Effector memory CD8-positive, alpha-beta T cell (primary cell): ENCODE measurements around the gene ASB7.

Source experiments
- ATAC-seq: fragments of 150-1000 bp; cut with Tn5 transposase; replicated peaks from 2 replicates; pipeline ENCODE4 v1.10.0; 2021; ENCODE audit warnings: mild to moderate bottlenecking, moderate library complexity
- DNase-seq, 3 experiments: peaks; one replicate each; pipeline ENCODE4 v3.0.0; 2021
- H3K27ac Mint-ChIP-seq, 2 donors: one replicate each; pipeline ENCODE4 v1.8.0; 2022; ENCODE audit warnings: mild to moderate bottlenecking in 2 of 2, mixed read lengths in 2 of 2, moderate library complexity in 2 of 2
- H3K27me3 Mint-ChIP-seq, 2 donors: one replicate each; pipeline ENCODE4 v1.8.0; 2022; ENCODE audit warnings: mixed read lengths in 2 of 2
- H3K36me3 Mint-ChIP-seq: one replicate; pipeline ENCODE4 v1.8.0; 2022; ENCODE audit warnings: mild to moderate bottlenecking, moderate library complexity, mixed read lengths; ENCODE audit not compliant: insufficient read depth
- H3K4me1 Mint-ChIP-seq, 2 donors: one replicate each; pipeline ENCODE4 v1.8.0; 2022; ENCODE audit warnings: low read depth in 2 of 2, mixed read lengths in 2 of 2
- H3K4me3 Mint-ChIP-seq, 2 donors: one replicate each; pipeline ENCODE4 v1.8.0; 2022; ENCODE audit warnings: mild to moderate bottlenecking in 2 of 2, mixed read lengths in 2 of 2, moderate library complexity in 2 of 2
- H3K9me3 Mint-ChIP-seq, 2 donors: one replicate each; pipeline ENCODE4 v1.8.0; 2022; ENCODE audit warnings: mixed read lengths in 2 of 2
- total RNA-seq, 9 experiments: gene quantifications; one replicate each; lab custom pipeline; 2026; lab: John Stamatoyannopoulos, UW

The ASB7 gene, protein sequence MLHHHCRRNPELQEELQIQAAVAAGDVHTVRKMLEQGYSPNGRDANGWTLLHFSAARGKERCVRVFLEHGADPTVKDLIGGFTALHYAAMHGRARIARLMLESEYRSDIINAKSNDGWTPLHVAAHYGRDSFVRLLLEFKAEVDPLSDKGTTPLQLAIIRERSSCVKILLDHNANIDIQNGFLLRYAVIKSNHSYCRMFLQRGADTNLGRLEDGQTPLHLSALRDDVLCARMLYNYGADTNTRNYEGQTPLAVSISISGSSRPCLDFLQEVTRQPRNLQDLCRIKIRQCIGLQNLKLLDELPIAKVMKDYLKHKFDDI
- 21.9 to 50.6 (median 36.2) reads per million in 9 experiments for total RNA-seq

DNA sequence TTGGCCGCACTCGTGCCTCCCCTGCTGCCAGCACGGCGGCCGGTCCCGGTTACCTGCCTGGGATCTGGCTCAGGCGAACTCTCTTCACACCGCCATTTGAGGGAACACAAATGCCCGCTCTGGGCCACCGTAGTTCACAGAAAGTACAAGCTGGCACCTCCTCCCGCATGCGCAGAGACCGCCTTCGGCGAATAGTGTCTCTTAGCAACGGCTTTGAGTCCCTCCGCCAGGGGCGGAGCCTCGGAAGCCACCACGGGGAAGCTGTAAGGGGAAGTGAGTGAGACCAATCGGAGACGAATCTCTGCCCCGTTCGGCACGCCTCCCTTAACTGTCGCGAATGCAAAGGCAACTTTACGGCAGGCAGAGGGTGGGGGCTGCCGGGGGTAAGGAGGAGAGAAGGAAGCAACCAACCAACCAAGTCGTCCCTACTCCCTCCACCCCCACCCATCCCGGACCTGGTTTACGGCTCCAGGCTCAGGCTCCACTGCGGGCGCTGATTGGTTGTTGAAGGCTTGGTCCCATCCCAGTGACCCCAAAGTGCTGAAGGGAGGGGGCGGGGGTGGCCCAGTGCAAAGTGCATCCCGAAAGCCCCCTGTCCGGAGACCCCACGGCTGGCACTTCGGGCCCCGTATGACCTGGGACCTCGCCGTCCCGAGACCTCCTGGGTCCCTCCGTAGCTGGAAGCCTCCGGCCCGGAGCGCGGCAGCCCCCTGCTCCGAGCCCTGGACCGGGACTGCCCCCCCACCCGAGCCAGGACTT, at the start of gene ASB7, which contains the start of gene LINS1:
Gene ASB7 (plus strand): TSS at position 526 of the 759 bp plus-strand sequence. CDS start 9,628 bp downstream, outside the sequence.
Gene LINS1 (minus strand): TSS at position 121 of the 759 bp plus-strand sequence. CDS start 21,342 bp downstream, outside the sequence.
- peaks cover 25 to 47% of the 10 kb centered on the region in 2 donors for H3K4me1 Mint-ChIP-seq

DNA sequence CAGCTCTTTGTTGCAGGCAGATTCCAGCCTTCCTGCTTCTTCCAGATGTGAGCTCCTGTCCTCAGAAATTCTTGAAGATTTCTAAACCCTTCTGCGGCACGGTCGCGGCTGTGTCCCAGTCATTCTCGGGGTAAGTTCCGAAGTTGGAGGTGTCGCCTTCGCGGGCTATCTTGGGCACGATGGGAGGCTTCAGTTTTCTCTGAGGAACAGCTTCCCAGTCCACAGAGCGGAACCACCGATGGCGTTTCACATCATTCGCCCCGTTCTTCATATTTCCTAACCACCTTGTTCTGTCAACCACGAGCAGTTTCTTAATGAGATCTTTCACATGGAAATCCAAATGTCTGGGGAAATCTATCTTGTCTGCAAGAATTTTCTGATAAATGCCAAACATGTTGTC, 48.9 kb upstream of the ASB7 start:
- H3K36me3 Mint-ChIP-seq = no peaks in the 10 kb centered on the region
- ATAC-seq = no peak

More for the DNA sequence above, at the start of gene ASB7, which contains the start of gene LINS1:
- H3K4me3 Mint-ChIP-seq = no peak within 1 kb of the TSS
- no peaks in the 10 kb centered on the region for H3K27me3 Mint-ChIP-seq
- no peak within 1 kb of the TSS for H3K27ac Mint-ChIP-seq
- peaks cover 13% of the 10 kb centered on the region for H3K36me3 Mint-ChIP-seq
- H3K9me3 Mint-ChIP-seq = no peaks in the 10 kb centered on the region
- DNase-seq (peak; percentile 99), ATAC-seq (peak; percentile 85)

DNA sequence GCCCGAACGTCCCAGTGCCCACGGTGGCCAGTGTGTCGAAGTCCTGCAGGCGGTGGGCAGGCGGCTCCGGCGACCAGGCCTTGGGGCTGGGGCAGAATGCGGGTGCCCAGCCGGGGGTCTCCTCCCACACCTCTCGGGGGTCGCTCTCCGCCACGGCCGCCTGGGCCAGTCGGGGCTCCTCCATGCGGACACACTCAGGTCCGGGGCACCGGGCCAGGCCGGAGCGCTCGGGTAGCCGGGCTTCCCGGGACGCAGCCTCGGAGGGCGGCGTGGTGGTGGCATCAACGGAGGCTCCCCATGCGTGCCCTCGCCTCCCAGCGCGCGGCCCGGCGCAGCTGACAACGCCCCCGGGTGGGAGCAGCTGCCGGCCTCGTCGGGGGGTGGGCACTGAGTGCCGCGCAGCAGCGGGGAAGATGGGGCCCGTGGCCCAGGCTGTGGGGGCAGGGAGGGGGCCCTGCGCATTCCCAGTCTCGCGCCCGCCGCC, 43.6 kb upstream of the ASB7 start:
- no peaks in the 10 kb centered on the region for H3K4me1 Mint-ChIP-seq
- H3K27ac Mint-ChIP-seq = no peak overlapping the region
- no peaks in the 10 kb centered on the region for H3K9me3 Mint-ChIP-seq
- H3K27me3 Mint-ChIP-seq = no peaks in the 10 kb centered on the region
- no peaks in the 10 kb centered on the region for H3K36me3 Mint-ChIP-seq
- H3K4me3 Mint-ChIP-seq = no peak overlapping the region
- no peak for DNase-seq
- ATAC-seq = no peak

More for the DNA sequence above, 48.9 kb upstream of the ASB7 start:
- Mint-ChIP-seq H3K9me3 (no peaks in the 10 kb centered on the region), H3K27ac (no peak overlapping the region), H3K27me3 (no peaks in the 10 kb centered on the region), H3K4me1 (no peaks in the 10 kb centered on the region), H3K4me3 (no peak overlapping the region)
- no peak for DNase-seq

DNA sequence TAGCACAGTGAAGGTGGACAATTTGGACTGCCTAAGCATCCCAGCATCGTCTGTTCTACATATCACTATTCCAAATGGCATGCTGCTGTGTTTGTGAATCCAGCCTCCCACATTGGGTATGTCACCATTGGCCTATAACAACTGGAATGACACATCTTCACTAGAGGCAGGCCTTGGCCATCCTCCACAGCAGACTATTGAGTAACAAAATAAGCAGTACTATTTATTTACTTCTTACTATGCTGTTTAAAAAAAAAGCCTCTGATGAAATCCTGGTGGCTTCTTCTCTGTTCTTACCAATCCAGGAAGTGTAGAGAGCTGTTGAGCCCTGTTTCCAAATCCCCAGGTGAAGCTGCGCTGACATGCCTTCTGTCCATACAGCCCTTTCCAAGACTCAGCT, 43.1 kb upstream of the ASB7 start:
- no peaks in the 10 kb centered on the region for H3K9me3 Mint-ChIP-seq
- ATAC-seq (no peak), DNase-seq (no peak)
- H3K27me3 Mint-ChIP-seq = no peaks in the 10 kb centered on the region
- H3K27ac Mint-ChIP-seq = peak overlapping the region in 1 of 2 donors; percentile 19
- H3K36me3 Mint-ChIP-seq = no peaks in the 10 kb centered on the region
- H3K4me3 Mint-ChIP-seq = no peak overlapping the region
- no peaks in the 10 kb centered on the region for H3K4me1 Mint-ChIP-seq

DNA sequence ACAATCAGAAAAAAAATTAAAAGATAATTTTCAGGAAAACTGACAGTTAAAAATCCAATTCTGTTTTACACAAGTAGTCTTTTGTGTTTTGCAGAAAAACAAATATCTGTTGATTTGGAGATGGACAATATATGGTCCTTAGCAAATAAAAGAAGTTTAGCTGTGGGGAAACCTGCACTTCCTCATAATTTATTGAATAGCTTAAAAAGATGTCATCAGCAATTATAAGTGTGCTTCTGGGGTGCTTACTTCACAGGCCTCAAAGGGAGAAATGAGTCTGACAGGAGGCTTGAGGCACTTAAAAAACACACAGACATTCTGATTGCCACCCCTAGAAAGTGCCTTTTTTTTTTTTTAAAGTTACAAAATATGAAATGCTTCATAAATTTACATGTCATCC, 42.1 kb upstream of the ASB7 start:
- H3K4me3 Mint-ChIP-seq = no peak overlapping the region
- DNase-seq (no peak), ATAC-seq (no peak)
- H3K36me3 Mint-ChIP-seq = no peaks in the 10 kb centered on the region
- H3K27me3 Mint-ChIP-seq = no peaks in the 10 kb centered on the region
- H3K27ac Mint-ChIP-seq = no peak overlapping the region
- no peaks in the 10 kb centered on the region for H3K9me3 Mint-ChIP-seq
- H3K4me1 Mint-ChIP-seq = no peaks in the 10 kb centered on the region

DNA sequence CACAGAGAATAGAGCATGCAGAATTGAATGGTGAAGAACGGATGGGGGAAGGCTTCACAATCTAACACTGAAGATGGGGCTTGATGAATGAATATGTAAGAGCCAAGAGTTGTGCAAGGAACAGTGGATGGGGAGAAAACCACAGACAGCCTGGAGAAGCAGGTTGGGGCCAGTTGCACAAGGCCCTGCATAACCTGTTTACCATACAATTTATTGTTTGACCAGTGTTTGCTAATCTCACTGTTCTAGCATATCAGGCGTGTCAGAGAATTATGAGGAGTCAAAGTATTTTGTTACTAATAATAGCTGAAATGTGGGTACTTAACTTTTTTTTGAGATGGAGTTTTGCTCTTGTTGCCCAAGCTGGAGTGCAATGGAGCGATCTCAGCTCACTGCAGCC, 36.8 kb upstream of the ASB7 start:
- no peak for ATAC-seq
- Mint-ChIP-seq H3K4me1 (no peaks in the 10 kb centered on the region), H3K9me3 (no peaks in the 10 kb centered on the region), H3K27me3 (no peaks in the 10 kb centered on the region), H3K36me3 (peaks cover 16% of the 10 kb centered on the region), H3K4me3 (no peak overlapping the region), H3K27ac (peak overlapping the region in 1 of 2 donors; percentile 12)
- DNase-seq = no peak

DNA sequence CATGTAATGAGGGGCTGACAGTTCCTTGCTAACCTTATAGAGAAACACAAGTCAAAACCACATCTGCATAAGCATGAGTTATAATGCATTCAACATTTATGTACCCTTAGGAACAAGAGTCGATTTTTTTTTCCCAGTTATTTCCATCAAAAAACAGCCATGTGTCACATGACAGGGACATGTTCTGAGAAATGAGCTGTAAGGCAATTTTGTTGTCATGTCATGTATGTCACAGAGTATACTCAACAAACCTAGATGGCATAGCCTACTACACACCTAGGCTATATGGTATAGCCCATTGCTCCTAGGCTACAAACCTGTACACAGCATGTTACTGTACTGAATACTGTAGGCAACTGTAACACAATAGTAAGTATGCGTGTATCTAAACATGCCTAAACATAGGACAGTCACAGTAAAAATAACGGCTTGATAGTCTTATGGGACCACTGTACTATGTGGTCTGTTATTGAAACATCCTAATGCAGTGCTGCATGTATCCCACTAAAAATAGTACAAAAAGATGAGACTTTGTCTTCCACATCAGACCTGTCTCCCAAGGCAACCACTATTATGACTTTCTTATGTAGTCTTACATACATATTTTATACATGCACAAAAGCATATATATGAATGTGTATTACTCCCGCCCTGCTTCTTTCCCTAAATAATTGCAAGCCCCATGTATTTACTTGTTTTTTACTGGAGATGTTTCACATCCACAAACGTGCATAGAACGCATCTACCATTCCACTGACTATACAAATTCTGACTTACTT, 35.4 kb upstream of the ASB7 start:
- DNase-seq = no peak
- Mint-ChIP-seq H3K27ac (no peak overlapping the region), H3K36me3 (peaks cover 20% of the 10 kb centered on the region), H3K4me3 (no peak overlapping the region), H3K4me1 (no peaks in the 10 kb centered on the region), H3K27me3 (no peaks in the 10 kb centered on the region), H3K9me3 (no peaks in the 10 kb centered on the region)
- no peak for ATAC-seq

DNA sequence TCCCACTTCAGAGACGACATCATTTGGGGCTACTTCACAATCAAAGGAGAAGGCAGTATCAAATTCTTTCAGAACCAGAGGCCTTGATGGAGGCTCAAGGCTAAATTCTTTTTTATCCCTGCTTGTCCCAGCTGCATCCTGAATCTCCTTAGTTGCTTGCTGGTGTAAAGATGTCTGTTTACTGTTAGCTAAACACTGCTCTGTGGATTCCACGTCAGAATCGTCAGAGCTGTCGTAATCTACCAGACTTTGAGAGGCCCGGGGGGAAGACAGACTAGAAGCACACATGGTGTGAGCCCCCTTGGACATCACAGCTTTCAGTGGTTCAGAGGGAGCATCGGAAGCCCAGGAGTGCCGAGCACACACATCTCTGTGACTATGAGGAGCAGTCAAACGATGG, 33.0 kb upstream of the ASB7 start:
- Mint-ChIP-seq H3K4me1 (no peaks in the 10 kb centered on the region), H3K27me3 (no peaks in the 10 kb centered on the region), H3K9me3 (no peaks in the 10 kb centered on the region), H3K36me3 (peaks cover 44% of the 10 kb centered on the region), H3K4me3 (no peak overlapping the region), H3K27ac (peak overlapping the region; percentile 41 to 59)
- DNase-seq (no peak), ATAC-seq (no peak)

DNA sequence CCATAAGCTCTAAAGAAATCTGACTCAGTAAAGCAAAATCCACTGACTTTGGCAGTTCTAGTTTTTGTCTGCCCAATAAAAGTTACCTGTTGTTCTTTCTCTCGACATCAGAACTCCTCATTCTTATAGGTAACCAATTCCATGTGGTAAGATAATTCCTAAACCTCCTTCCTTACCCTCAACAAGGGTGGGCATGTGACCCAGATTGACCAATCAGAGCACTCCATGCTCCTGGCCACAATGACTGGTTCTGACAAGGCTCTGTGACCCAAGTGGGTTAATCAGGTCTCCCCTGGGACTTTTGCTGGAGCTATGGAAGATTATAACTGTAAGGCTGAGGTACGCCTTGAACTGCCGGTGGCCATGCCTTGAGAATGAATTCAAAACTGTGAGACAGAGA, 32.1 kb upstream of the ASB7 start:
- Mint-ChIP-seq H3K9me3 (no peaks in the 10 kb centered on the region), H3K27me3 (no peaks in the 10 kb centered on the region), H3K4me1 (no peaks in the 10 kb centered on the region), H3K36me3 (peaks cover 50% of the 10 kb centered on the region), H3K4me3 (no peak overlapping the region), H3K27ac (peak overlapping the region; percentile 31 to 78)
- ATAC-seq = no peak
- DNase-seq = no peak

DNA sequence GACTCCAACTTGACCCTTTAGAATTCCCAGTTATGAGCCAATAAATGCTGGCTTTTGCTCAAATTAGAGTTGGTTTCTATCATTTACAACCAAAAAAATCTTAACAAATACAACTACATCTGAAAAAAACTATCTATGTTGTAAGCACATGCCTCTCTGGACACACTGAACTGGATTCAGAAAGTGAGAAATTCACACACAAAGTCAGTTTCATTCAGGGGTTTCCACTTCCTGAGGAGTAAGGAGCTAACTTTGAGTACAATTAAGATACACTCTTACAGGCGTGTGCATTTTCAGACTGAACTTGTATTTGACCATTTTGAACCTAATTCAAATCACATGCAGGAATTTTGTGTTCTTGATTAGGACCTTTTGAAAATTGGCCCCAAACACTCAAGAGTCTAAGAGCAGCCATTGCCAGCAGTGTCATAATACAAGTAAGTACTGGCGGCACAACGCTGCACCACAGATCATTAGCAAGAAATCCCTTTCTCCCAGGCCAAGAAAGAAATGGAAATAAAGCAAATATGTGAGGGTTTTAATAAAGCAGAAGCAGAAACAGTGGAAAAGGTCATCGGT, 31.6 kb upstream of the ASB7 start:
- Mint-ChIP-seq H3K36me3 (peaks cover 50% of the 10 kb centered on the region), H3K9me3 (no peaks in the 10 kb centered on the region), H3K27ac (peak overlapping the region; percentile 31 to 78), H3K4me1 (peaks cover 0 to 2% of the 10 kb centered on the region in 2 donors), H3K4me3 (no peak overlapping the region), H3K27me3 (no peaks in the 10 kb centered on the region)
- DNase-seq = no peak
- no peak for ATAC-seq

DNA sequence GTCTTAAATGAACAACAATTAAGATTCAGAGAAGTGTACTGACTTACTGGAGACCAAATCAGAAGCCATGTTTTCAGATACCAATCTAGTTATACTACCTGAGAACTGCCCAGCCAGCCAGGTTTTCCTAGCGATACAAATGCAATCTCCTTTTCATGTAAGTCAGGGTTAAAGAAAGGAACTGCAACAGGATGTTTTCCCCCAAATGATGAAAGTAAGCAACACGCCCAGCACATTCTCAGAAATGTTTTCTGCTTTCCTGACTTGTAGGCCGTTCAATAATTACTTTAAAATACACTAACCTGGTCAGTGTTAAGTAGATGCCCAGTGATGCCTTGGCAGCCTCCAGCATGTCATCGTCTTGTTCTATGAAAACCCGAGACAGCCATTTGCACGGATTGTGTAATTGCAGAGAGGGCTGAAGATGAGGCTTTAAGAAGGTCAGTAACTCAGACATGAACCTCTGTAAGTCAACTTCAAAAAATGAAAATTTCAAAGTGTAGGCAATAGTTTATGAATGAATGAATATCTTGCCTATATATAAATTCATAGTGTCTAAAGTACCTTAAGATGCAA, 30.7 kb upstream of the ASB7 start:
- Mint-ChIP-seq H3K9me3 (no peaks in the 10 kb centered on the region), H3K27ac (no peak overlapping the region), H3K4me3 (no peak overlapping the region), H3K27me3 (no peaks in the 10 kb centered on the region), H3K4me1 (peaks cover 7% of the 10 kb centered on the region in 2 donors), H3K36me3 (peaks cover 50% of the 10 kb centered on the region)
- no peak for DNase-seq
- no peak for ATAC-seq

DNA sequence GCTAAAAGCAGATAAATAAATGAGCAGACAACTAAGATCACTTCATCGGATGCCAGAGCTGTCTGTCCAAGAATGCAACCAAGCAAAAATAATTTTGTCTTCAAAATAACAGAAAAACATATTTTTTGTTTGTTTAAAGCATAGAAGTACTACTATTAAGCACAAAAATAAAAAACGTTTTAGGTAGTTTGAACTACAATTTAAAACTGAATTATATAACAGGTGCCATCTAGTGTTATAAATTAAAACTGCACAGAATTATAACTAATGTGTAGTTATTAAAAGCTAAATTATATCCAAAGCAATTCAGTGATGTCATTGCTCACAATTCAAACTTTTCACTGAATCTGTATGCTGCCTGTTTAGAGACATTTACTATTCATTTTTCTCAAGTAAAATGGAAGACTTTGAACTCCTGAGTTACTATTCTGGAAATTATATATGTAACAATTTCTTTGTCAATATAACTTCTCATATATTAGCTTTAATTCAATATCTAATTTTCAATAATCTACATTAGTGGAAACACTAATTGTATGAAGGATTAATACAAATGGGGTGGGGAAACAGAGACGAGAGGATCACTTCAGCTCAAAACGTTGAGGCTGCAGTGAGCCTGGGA, 29.9 kb upstream of the ASB7 start:
- H3K27ac Mint-ChIP-seq = no peak overlapping the region
- ATAC-seq (peak; percentile 46), DNase-seq (no peak)
- no peak overlapping the region for H3K4me3 Mint-ChIP-seq
- no peaks in the 10 kb centered on the region for H3K27me3 Mint-ChIP-seq
- H3K9me3 Mint-ChIP-seq = no peaks in the 10 kb centered on the region
- peaks cover 50% of the 10 kb centered on the region for H3K36me3 Mint-ChIP-seq
- H3K4me1 Mint-ChIP-seq = peaks cover 9 to 11% of the 10 kb centered on the region in 2 donors
